ENCODE results near the gene GPX3. TPM values are rescaled to one million over a fixed set of nuclear protein-coding genes. Genes with fewer than 3 reads are reported as not detected.

The GPX3 gene
- total and polyA plus RNA-seq, 2 donors (not counting 1 experiment from before 2014, with no cell fraction given), result 182 to 267 TPM

DNA sequence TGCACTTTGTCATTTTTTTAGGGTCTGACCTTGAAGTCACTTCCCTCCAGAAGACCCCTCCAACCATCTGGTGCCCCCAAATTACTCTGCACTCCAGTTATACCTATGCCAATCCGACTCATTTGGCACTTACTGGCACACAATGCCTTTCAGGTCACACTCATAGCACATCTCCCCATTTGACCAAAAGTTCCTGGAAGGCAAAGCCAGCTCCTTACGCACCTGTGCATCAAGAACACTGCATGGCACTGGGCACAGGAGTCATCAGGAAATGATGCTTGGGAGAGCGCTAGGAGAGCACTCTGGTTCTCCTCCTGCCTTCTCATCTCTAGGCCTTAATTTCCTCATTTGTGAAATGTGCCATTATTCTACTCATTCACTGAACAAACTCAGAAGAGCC, 57.6 kb downstream of the GPX3 start:
- no peak for DNase-seq (ENCODE audit: low read depth in 2 of 2)
- TF ChIP-seq, protein P1, sequence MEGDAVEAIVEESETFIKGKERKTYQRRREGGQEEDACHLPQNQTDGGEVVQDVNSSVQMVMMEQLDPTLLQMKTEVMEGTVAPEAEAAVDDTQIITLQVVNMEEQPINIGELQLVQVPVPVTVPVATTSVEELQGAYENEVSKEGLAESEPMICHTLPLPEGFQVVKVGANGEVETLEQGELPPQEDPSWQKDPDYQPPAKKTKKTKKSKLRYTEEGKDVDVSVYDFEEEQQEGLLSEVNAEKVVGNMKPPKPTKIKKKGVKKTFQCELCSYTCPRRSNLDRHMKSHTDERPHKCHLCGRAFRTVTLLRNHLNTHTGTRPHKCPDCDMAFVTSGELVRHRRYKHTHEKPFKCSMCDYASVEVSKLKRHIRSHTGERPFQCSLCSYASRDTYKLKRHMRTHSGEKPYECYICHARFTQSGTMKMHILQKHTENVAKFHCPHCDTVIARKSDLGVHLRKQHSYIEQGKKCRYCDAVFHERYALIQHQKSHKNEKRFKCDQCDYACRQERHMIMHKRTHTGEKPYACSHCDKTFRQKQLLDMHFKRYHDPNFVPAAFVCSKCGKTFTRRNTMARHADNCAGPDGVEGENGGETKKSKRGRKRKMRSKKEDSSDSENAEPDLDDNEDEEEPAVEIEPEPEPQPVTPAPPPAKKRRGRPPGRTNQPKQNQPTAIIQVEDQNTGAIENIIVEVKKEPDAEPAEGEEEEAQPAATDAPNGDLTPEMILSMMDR (conservative IDR thresholded peaks at IDR 0.05 in 1 of 2, IDR thresholded peaks at IDR 0.05 in 1 of 2; ENCODE audit: low read depth in 1 of 2, low read length in 2 of 2), result no peak
- no peak for TF ChIP-seq EZH2 (IDR thresholded peaks at IDR 0.05; ENCODE audit: low read length, missing control alignments)
- H2AFZ ChIP-seq (ENCODE audit: low read length), result no peak overlapping the region
- H3K4me3 ChIP-seq (replicated peaks in 1 of 4; ENCODE audit: control extremely low read depth in 1 of 4, insufficient read depth in 1 of 4, low read depth in 3 of 4, low read length in 4 of 4), result no peak overlapping the region
- H4K20me1 ChIP-seq (ENCODE audit: control insufficient read depth, extremely low read depth, insufficient read depth, low read length), result no peaks in the 10 kb centered on the region
- no peak overlapping the region for H3K27ac ChIP-seq (ENCODE audit: insufficient read depth, low read length)
- H3K9me3 ChIP-seq (ENCODE audit: control insufficient read depth, insufficient read depth, low read depth, low read length), result no peaks in the 10 kb centered on the region
- peaks cover 17% of the 10 kb centered on the region for H3K4me1 ChIP-seq (ENCODE audit: control insufficient read depth, extremely low read depth, insufficient read depth, low read length)
- H3K9ac ChIP-seq (ENCODE audit: insufficient read depth, low read length), result no peak overlapping the region
- H3K4me2 ChIP-seq (ENCODE audit: extremely low read depth, insufficient read depth, low read length), result no peak overlapping the region
- H3K36me3 ChIP-seq (ENCODE audit: control insufficient read depth, insufficient read depth, low read length), result peaks cover 2% of the 10 kb centered on the region
- peaks cover 13% of the 10 kb centered on the region for H3K79me2 ChIP-seq (ENCODE audit: control insufficient read depth, insufficient read depth, low read length)
- no peaks in the 10 kb centered on the region for H3K27me3 ChIP-seq (ENCODE audit: control insufficient read depth, insufficient read depth, low read length)

Other genes with a start within 250 kb of the GPX3 start
- gene SMIM3, start 241.8 kb upstream of the GPX3 start, total RNA-seq, result 34.9 and 59.9 TPM in 2 replicates
- 69.9 and 78.7 TPM in 2 replicates for gene SMIM3, start 241.8 kb upstream of the GPX3 start, polyA plus RNA-seq
- gene IRGM, start 174.1 kb upstream of the GPX3 start, total RNA-seq, result 0.17 TPM in 1 of 2 replicates, not detected in the other
- 0.17 TPM in 1 of 2 replicates, not detected in the other for gene IRGM, start 174.1 kb upstream of the GPX3 start, polyA plus RNA-seq
- gene ZNF300, start 115.6 kb upstream of the GPX3 start, total RNA-seq, result 8.0 and 9.9 TPM in 2 replicates
- 5.2 TPM in 2 replicates for gene ZNF300, start 115.6 kb upstream of the GPX3 start, polyA plus RNA-seq
- gene TNIP1, start 60.4 kb downstream of the GPX3 start, total RNA-seq, result 54.7 and 59.1 TPM in 2 replicates
- gene TNIP1, start 60.4 kb downstream of the GPX3 start, polyA plus RNA-seq, result 32.9 and 47.2 TPM in 2 replicates
- 430 and 615 TPM in 2 replicates for gene ANXA6, start 137.2 kb downstream of the GPX3 start, total RNA-seq
- 421 and 591 TPM in 2 replicates for gene ANXA6, start 137.2 kb downstream of the GPX3 start, polyA plus RNA-seq
- gene CCDC69, start 203.5 kb downstream of the GPX3 start, total RNA-seq, result 4.0 and 6.4 TPM in 2 replicates
- gene CCDC69, start 203.5 kb downstream of the GPX3 start, polyA plus RNA-seq, result 1.5 and 2.3 TPM in 2 replicates
- 24.9 and 28.2 TPM in 2 replicates for gene GM2A, start 232.6 kb downstream of the GPX3 start, total RNA-seq
- gene GM2A, start 232.6 kb downstream of the GPX3 start, polyA plus RNA-seq, result 11.9 and 20.0 TPM in 2 replicates

All from fibroblast of lung (primary cell).